NCI-H2081 treated with DMSO at 0.1 percent for 48 hours (cell line): ENCODE measurements around the gene ZFYVE21.

Source experiments
- DNase-seq: peaks from one replicate; lab custom pipeline; 2025; lab: John Stamatoyannopoulos, UW

ZFYVE21 gene

GRCh38 chr14:103692159-103692558 is 23.5 kb upstream of the ZFYVE21 start:
- no peak for DNase-seq

GRCh38 chr14:103692871-103693270 is 22.7 kb upstream of the ZFYVE21 start:
- DNase-seq: no peak

GRCh38 chr14:103693515-103693914 is 22.1 kb upstream of the ZFYVE21 start:
- DNase-seq: no peak

DNA sequence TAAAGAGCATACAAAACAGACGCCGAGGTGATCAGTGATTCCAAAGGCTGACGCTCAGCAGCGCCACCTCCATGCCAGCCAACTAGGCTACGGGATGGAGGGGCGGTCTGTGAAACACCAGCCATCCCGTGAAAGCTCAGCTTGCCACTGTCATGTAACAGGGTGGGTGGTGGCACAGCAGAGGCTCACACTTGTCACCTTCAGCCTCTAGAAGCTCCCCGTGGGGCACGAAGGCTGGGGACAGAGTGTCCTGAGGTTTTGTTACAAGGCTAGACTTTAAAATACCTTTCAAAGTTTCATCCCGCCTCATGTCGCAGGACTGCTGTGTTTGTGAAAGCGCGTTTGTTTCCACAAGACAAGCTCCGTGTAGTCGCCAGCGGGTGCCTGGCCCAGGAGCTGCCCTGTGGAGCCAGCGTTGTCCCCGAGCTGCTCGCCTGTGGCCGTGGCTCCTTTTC is 21.0 kb upstream of the ZFYVE21 start:
- DNase-seq: no peak

GRCh38 chr14:103695296-103696069 is 20.1 kb upstream of the ZFYVE21 start:
- no peak for DNase-seq

GRCh38 chr14:103696070-103696402 is 19.6 kb upstream of the ZFYVE21 start:
- DNase-seq: no peak

DNA sequence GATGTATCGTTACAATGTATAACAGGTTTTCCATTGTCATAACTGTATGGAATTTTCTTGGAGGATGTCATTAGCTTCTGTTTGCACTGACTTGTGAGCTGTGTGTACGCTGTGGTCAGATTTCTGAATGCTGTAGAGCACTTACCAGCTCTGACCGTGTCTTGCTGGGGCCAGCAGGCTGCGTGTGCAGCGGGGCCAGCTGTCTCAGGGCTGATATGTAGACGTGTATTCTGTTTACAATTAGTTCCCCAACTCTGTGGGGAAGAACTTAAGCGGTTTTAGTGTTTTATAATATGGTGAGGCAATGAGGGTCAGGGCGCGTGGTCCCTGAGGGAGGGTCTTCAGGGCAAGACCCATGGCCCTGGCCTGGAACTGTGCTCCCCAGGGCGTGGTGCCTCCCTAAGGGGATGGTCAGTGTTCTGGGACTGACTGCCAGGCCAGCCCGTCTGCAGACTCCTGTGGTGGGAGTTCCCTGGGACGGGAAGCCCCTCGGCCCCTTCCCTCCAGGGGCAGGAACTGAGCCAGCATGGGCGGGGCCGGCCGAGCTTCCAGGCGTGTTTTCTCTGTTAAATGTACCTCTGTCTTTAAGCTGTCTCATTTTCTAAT is 19.0 kb upstream of the ZFYVE21 start:
- no peak for DNase-seq

DNA sequence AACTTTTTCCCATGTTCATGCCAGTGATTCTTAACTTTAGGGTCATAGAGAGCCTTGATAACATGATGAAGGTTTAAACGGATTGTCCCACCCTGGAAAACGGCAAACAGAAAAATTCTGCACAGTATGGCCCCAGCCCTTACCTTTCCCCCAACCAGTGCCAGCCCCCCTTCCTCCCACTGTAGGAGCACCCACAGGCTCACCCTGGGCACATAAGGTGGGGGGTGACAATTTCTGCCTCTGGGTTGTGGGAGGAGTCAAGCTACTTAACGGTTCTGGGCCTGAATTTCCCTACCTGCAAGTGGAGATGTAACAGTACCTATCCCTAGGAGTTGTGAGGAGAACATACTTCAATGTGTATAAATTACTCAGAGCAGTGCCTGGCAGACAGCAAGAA is 18.4 kb upstream of the ZFYVE21 start:
- DNase-seq: no peak

- DNase-seq: no peak
Measured at GRCh38 chr14:103697603-103698379, 17.8 kb upstream of the ZFYVE21 start.

- no peak for DNase-seq
Measured at GRCh38 chr14:103698380-103699260, 17.0 kb upstream of the ZFYVE21 start.

GRCh38 chr14:103699261-103699661 is 16.3 kb upstream of the ZFYVE21 start:
- DNase-seq: no peak

- no peak for DNase-seq
Measured at GRCh38 chr14:103699901-103700752, 15.5 kb upstream of the ZFYVE21 start.

DNA sequence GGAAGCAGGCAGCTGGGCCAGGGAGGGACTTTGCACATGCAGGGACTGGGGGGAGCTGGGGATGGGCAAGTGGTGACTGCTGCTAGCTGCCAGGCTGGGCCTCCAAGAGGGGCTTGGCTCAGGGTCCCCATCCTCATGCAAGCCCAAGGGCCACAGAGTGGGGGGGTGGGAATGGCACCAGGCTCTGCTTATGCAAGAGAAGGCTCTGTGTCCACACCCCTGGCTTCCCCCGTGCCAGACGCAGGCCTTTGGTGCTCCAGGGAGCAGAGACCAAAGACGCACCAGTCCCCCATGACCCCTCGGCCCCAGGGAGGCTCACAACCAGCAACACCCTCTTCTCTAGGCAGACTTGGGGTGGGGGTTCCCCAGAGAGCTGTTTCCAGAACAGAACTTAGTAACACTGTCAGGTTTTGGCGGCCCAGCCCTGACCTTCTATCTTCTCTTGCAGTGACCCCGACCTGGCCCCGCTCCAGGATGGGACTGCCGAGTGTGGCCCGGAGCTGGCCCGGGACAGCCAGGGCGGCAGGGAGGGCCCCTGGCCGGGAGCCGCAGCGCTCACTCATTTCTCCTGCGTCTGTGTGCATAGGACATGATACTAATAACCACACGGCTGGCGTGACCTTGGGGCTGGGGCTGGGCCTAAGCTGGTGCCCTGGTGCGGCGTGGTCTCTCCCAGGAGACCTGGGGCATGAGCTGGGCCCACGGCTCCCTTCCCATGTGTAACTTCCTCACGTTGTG is 14.7 kb upstream of the ZFYVE21 start:
- DNase-seq: no peak

DNA sequence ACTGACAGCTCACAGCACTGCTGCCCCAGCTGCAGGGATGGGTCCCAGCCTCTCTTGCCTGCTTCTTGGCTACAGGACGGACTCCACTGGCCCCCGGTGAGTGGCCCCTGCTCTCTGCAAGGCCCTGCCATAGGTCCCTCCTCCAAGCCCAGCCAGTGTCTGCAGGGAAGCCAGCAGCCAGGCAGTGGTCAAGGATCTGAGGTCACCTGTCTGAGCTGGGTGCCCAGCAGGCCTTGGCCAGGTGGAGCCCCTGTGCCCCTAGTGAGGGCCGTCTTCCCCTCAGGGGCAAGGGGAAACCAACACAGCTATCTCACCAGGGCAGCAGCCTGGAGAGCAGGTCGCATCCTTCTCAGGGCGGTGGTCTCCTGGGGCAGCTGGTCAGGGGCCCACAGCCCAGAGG is 13.5 kb upstream of the ZFYVE21 start:
- no peak for DNase-seq

- no peak for DNase-seq
Measured at GRCh38 chr14:103702497-103703432, 12.8 kb upstream of the ZFYVE21 start.

DNA sequence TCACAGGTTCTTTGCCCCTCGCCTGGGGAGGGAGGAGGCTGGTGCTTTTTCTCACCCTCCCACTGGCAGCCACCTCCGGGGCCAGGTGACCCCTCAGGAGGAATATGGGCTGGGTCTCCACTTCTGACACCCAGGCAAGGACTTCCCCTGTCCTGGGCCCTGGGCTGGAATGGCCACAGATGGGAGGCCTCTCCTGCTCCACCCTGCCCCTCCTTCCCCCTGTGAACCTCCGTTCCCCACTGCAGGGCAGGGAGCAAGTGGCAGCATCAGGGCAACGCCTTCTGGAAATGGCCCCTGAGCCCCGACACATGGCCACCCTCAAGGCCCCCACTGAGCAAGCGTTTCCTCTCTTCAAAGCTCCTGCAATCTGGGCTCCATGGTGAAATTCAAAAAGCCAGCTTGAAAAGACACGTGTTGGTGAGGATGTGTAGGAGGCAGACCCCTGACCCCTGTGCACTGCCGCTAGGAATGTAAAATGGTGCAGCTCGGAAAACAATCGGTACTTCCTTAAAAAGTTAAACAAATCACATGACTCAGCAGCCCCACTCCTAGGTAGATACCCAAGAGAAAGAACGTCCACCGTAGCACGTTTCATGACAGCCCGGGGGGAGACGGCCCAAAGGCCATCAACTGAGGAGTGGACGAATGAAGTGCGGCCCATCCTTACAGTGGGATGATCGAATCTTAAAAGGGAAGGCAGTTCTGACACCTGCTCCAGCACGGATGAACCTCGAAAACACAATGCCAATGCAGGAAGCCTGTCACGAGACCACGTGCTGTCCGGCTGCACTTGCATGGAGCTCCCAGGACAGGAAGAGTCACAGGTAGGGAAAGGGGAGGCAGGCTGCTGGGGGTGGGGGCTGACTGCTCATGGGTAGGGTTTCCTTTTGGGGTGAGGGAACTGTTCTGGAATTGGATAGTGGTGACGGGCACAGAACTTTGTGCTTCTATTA is 11.9 kb upstream of the ZFYVE21 start:
- no peak for DNase-seq

GRCh38 chr14:103704708-103705107 is 10.9 kb upstream of the ZFYVE21 start:
- DNase-seq: no peak

DNA sequence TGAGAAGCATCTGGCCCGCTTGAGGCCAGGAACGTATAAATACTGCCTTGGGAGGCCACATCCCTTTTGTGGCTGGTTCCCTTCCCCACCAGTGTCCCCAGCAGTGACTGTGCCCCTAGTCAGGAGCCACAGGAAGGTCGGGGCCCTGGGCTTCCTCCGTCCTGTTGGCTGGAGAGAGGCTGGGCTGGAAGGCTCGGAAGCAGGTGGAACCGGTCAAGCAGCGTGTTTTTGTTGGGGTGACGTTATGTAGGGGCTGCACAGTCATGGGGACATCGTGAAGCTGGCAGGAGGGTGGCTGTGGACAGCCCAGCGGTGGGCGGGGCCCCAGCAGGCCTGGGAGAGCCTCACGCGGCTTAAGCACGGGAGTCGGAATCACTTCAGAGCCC is 10.5 kb upstream of the ZFYVE21 start:
- no peak for DNase-seq
